Endometrial microvascular endothelial cells (primary cell): ENCODE data around the gene HBM. TPM values are rescaled to one million over a fixed set of nuclear protein-coding genes. Genes with fewer than 3 reads are reported as not detected.
"Not testable (repeated sequence)": the region's sequence is repeated elsewhere in the genome, so short reads cannot be mapped to it uniquely, and the experiment has no call there.

ENCODE experiments used
- in situ Hi-C: cut with HindIII; loops from 2 replicates; pipeline ENCODE4 v1.10.0; 2017; ENCODE audit warnings: low sequenced_read_pairs, low pct_unique_long_range_greater_than_20kb; ENCODE audit errors: inconsistent ontology term
- total RNA-seq: library from RNA; depleted of rRNA; stranded (reverse); fragments of >200 nt; gene quantifications from one replicate; pipeline ENCODE4 v1.2.3, GENCODE V29; 2015; ENCODE audit errors: inconsistent ontology term

HBM gene
- total RNA-seq, 1 donor from 2014 or later, result not detected

DNA sequence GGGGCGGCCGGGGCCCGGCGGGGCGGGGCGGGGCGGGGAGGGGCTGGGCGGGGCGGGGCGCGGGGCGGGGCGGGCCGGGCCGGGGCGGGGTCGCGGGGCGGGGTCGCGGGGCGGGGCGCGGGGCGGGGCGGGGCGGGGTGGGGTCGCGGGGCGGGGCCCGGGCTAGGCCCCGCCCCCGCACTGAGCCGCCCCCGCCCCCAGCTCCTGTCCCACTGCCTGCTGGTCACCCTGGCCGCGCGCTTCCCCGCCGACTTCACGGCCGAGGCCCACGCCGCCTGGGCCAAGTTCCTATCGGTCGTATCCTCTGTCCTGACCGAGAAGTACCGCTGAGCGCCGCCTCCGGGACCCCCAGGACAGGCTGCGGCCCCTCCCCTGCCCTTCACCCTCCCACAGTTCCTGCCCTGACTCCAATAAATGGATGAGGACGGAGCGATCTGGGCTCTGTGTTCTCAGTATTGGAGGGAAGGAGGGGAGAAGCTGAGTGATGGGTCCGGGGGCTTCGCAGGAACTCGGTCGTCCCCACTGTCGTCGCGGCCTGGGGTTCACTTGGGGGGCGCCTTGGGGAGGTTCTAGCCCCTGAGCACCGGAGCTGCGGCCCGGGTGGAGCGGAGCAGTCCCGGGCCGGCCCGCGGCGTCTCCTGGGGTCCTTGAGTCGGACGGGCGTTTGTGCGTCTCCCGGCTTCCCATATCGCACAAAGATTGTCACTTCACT lies 795 bp upstream of the HBM start:
- in situ Hi-C loops, result no loop called here

DNA sequence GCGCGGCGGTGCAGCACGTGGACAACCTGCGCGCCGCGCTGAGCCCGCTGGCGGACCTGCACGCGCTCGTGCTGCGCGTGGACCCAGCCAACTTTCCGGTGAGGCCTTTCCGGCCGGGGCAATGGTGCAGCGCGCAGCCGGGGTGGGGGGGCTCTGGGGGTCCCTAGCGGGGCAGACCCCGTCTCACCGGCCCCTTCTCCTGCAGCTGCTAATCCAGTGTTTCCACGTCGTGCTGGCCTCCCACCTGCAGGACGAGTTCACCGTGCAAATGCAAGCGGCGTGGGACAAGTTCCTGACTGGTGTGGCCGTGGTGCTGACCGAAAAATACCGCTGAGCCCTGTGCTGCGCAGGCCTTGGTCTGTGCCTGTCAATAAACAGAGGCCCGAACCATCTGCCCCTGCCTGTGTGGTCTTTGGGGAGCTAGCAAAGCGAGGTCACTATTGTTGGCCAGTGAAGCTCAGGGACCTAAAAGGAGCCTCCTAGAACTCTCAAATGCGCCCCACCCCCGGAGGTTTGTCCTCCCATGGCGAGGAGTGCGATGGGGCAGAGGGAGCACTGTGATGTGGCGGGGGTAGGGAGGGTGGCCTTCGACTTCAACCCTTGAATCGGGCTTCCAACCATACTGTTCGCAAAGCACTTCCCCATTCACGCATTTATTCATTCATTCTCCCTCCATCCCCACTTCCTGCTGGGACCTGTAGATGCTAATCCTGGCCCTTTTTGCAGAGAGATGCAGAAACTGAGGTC lies 770 bp downstream of the HBM start:
- in situ Hi-C loops, result no loop called here

DNA sequence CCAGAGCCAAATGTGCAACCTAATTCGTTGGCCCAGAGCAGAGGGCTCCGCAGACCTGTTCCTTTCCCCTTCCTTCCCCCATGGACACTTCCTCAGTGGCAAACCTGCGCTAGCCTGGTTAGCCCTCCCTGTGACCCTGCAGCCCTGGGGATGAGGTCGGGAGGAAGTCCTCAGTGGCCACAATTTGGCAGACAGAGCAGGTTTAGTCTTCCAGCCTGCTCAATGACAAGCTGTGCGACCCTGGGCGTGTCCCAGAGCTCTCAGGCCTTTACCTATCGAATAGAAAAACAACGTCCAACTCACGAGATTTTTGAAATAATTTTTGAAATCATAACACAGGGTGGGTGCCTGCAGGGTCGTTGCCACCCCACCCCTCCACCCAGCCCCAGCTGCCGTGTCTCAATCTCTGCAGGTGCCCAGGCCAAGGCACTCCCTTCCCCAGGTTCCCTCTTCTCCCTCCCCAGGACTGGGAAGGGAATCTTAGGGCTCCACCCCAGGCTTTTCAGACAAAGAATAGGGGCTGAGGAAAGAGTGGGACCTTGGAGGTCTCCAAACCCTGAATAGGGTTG lies 1.4 kb downstream of the HBM start:
- in situ Hi-C loops, result no loop called here

DNA sequence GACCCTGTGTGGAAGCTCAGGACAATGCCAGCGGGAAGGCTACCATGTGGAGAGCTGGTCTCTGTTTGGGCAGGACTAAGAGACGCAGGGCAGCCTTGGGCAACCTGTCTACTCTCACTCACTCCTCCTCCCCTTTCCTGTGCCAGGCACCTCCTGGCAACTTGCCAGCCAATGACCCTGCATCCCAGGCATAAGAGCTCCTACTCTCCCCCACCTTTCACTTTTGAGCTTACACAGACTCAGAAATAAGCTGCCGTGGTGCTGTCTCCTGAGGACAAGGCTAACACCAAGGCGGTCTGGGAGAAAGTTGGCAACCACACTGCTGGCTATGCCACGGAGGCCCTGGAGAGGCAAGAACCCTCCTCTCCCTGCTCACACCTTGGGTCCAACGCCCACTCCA lies 2.6 kb downstream of the HBM start:
- in situ Hi-C loops, result no loop called here

DNA sequence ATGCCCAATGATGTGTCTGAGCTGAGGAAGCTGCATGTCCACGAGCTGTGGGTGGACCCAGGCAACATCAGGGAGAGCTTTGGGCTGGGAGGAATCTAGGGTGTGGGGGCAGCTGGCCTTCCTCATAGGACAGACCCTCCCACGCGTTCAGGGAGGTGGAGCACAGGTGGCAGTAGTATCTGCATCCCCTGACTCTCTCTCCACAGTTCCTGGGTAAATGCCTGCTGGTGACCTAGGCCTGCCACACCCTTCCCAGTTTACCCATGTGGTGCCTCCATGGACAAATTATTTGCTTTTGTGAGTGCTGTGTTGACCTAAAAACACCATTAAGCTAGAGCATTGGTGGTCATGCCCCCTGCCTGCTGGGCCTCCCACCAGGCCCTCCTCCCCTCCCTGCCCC lies 3.2 kb downstream of the HBM start:
- in situ Hi-C loops, result no loop called here

DNA sequence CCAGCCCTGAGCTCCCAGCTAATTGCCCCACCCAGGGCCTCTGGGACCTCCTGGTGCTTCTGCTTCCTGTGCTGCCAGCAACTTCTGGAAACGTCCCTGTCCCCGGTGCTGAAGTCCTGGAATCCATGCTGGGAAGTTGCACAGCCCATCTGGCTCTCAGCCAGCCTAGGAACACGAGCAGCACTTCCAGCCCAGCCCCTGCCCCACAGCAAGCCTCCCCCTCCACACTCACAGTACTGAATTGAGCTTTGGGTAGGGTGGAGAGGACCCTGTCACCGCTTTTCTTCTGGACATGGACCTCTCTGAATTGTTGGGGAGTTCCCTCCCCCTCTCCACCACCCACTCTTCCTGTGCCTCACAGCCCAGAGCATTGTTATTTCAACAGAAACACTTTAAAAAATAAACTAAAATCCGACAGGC lies 4.3 kb downstream of the HBM start:
- in situ Hi-C loops, result not testable (repeated sequence)

DNA sequence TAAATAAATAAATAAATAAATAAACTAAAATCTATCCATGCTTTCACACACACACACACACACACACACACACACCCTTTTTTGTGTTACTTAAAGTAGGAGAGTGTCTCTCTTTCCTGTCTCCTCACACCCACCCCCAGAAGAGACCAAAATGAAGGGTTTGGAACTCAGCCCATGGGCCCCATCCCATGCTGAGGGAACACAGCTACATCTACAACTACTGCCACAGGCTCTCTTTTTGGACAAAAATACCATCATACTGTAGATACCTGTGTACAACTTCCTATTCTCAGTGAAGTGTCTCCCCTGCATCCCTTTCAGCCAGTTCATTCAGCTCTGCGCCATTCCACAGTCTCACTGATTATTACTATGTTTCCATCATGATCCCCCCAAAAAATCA lies 5.0 kb downstream of the HBM start:
- in situ Hi-C loops, result no loop called here

DNA sequence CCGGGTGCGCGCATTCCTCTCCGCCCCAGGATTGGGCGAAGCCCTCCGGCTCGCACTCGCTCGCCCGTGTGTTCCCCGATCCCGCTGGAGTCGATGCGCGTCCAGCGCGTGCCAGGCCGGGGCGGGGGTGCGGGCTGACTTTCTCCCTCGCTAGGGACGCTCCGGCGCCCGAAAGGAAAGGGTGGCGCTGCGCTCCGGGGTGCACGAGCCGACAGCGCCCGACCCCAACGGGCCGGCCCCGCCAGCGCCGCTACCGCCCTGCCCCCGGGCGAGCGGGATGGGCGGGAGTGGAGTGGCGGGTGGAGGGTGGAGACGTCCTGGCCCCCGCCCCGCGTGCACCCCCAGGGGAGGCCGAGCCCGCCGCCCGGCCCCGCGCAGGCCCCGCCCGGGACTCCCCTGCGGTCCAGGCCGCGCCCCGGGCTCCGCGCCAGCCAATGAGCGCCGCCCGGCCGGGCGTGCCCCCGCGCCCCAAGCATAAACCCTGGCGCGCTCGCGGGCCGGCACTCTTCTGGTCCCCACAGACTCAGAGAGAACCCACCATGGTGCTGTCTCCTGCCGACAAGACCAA lies 6.7 kb downstream of the HBM start, which contains the start of gene HBA2:
Gene HBA2 (plus strand): TSS at position 503 of the 568 bp plus-strand sequence. CDS start 37 bp downstream, at position 540.
- in situ Hi-C loops, result not testable (repeated sequence)

DNA sequence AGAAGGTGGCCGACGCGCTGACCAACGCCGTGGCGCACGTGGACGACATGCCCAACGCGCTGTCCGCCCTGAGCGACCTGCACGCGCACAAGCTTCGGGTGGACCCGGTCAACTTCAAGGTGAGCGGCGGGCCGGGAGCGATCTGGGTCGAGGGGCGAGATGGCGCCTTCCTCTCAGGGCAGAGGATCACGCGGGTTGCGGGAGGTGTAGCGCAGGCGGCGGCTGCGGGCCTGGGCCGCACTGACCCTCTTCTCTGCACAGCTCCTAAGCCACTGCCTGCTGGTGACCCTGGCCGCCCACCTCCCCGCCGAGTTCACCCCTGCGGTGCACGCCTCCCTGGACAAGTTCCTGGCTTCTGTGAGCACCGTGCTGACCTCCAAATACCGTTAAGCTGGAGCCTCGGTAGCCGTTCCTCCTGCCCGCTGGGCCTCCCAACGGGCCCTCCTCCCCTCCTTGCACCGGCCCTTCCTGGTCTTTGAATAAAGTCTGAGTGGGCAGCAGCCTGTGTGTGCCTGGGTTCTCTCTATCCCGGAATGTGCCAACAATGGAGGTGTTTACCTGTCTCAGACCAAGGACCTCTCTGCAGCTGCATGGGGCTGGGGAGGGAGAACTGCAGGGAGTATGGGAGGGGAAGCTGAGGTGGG lies 7.6 kb downstream of the HBM start:
- in situ Hi-C loops, result not testable (repeated sequence)

DNA sequence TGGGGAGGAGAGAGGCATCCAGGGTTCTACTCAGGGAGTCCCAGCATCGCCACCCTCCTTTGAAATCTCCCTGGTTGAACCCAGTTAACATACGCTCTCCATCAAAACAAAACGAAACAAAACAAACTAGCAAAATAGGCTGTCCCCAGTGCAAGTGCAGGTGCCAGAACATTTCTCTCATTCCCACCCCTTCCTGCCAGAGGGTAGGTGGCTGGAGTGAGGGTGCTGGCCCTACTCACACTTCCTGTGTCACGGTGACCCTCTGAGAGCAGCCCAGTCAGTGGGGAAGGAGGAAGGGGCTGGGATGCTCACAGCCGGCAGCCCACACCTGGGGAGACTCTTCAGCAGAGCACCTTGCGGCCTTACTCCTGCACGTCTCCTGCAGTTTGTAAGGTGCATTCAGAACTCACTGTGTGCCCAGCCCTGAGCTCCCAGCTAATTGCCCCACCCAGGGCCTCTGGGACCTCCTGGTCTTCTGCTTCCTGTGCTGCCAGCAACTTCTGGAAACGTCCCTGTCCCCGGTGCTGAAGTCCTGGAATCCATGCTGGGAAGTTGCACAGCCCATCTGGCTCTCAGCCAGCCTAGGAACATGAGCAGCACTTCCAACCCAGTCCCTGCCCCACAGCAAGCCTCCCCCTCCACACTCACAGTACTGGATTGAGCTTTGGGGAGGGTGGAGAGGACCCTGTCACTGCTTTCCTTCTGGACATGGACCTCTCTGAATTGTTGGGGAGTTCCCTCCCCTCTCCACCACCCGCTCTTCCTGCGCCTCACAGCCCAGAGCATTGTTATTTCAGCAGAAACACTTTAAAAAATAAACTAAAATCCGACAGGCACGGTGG lies 8.4 kb downstream of the HBM start:
- in situ Hi-C loops, result not testable (repeated sequence)

DNA sequence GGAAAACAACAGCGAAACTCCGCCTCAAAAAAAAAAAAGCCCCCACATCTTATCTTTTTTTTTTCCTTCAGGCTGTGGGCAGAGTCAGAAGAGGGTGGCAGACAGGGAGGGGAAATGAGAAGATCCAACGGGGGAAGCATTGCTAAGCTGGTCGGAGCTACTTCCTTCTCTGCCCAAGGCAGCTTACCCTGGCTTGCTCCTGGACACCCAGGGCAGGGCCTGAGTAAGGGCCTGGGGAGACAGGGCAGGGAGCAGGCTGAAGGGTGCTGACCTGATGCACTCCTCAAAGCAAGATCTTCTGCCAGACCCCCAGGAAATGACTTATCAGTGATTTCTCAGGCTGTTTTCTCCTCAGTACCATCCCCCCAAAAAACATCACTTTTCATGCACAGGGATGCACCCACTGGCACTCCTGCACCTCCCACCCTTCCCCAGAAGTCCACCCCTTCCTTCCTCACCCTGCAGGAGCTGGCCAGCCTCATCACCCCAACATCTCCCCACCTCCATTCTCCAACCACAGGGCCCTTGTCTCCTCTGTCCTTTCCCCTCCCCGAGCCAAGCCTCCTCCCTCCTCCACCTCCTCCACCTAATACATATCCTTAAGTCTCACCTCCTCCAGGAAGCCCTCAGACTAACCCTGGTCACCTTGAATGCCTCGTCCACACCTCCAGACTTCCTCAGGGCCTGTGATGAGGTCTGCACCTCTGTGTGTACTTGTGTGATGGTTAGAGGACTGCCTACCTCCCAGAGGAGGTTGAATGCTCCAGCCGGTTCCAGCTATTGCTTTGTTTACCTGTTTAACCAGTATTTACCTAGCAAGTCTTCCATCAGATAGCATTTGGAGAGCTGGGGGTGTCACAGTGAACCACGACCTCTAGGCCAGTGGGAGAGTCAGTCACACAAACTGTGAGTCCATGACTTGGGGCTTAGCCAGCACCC lies 9.5 kb downstream of the HBM start:
- in situ Hi-C loops, result no loop called here

DNA sequence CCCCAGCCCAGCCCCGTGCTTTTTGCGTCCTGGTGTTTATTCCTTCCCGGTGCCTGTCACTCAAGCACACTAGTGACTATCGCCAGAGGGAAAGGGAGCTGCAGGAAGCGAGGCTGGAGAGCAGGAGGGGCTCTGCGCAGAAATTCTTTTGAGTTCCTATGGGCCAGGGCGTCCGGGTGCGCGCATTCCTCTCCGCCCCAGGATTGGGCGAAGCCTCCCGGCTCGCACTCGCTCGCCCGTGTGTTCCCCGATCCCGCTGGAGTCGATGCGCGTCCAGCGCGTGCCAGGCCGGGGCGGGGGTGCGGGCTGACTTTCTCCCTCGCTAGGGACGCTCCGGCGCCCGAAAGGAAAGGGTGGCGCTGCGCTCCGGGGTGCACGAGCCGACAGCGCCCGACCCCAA lies 10.2 kb downstream of the HBM start:
- in situ Hi-C loops, result not testable (repeated sequence)

DNA sequence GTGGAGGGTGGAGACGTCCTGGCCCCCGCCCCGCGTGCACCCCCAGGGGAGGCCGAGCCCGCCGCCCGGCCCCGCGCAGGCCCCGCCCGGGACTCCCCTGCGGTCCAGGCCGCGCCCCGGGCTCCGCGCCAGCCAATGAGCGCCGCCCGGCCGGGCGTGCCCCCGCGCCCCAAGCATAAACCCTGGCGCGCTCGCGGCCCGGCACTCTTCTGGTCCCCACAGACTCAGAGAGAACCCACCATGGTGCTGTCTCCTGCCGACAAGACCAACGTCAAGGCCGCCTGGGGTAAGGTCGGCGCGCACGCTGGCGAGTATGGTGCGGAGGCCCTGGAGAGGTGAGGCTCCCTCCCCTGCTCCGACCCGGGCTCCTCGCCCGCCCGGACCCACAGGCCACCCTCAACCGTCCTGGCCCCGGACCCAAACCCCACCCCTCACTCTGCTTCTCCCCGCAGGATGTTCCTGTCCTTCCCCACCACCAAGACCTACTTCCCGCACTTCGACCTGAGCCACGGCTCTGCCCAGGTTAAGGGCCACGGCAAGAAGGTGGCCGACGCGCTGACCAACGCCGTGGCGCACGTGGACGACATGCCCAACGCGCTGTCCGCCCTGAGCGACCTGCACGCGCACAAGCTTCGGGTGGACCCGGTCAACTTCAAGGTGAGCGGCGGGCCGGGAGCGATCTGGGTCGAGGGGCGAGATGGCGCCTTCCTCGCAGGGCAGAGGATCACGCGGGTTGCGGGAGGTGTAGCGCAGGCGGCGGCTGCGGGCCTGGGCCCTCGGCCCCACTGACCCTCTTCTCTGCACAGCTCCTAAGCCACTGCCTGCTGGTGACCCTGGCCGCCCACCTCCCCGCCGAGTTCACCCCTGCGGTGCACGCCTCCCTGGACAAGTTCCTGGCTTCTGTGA lies 11.0 kb downstream of the HBM start, which contains the start of gene HBA1:
Gene HBA1 (plus strand): TSS at position 204 of the 906 bp plus-strand sequence. CDS start 37 bp downstream, at position 241.
- in situ Hi-C loops, result not testable (repeated sequence)

DNA sequence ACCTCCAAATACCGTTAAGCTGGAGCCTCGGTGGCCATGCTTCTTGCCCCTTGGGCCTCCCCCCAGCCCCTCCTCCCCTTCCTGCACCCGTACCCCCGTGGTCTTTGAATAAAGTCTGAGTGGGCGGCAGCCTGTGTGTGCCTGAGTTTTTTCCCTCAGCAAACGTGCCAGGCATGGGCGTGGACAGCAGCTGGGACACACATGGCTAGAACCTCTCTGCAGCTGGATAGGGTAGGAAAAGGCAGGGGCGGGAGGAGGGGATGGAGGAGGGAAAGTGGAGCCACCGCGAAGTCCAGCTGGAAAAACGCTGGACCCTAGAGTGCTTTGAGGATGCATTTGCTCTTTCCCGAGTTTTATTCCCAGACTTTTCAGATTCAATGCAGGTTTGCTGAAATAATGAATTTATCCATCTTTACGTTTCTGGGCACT lies 11.6 kb downstream of the HBM start:
- in situ Hi-C loops, result no loop called here

DNA sequence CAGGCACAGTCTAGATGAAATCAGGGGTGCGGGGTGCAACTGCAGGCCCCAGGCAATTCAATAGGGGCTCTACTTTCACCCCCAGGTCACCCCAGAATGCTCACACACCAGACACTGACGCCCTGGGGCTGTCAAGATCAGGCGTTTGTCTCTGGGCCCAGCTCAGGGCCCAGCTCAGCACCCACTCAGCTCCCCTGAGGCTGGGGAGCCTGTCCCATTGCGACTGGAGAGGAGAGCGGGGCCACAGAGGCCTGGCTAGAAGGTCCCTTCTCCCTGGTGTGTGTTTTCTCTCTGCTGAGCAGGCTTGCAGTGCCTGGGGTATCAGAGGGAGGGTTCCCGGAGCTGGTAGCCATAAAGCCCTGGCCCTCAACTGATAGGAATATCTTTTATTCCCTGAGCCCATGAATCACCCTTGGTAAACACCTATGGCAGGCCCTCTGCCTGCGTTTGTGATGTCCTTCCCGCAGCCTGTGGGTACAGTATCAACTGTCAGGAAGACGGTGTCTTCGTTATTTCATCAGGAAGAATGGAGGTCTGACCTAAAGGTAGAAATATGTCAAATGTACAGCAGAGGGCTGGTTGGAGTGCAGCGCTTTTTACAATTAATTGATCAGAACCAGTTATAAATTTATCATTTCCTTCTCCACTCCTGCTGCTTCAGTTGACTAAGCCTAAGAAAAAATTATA lies 12.3 kb downstream of the HBM start:
- in situ Hi-C loops, result no loop called here

DNA sequence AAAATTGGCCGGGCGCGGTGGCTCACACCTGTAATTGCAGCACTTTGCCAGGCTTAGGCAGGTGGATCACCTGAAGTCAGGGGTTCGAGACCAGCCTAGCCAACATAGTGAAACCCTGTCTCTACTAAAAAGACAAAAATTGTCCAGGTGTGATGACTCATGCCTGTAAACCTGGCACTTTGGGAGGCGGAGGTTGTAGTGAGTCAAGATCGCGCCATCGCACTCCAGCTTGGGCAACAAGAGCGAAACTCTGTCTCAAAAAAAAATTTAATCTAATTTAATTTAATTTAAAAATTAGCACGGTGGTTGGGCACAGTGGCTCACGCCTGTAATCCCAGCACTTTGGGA lies 12.9 kb downstream of the HBM start:
- in situ Hi-C loops, result no loop called here
